B cell (primary cell): ENCODE measurements around the gene HOMER2. TPM values are rescaled to one million over a fixed set of nuclear protein-coding genes. Genes with fewer than 3 reads are reported as not detected.

Experiments
- ATAC-seq: fragments of 200-7000 bp; cut with Tn5 transposase; one replicate; pipeline ENCODE4 v1.10.0; 2021; ENCODE audit warnings: low read depth, mild to moderate bottlenecking, moderate number of reproducible peaks, moderate library complexity
- CTCF ChIA-PET: fragments of 350-600 bp; sonication (Branson Sonifier 250); formaldehyde crosslinking; loops from one replicate; lab custom pipeline; 2021; ENCODE audit warnings: antibody characterized with exemption, inconsistent platforms; lab: Charles Lee
- POLR2A ChIA-PET: fragments of 350-600 bp; sonication (Branson Sonifier 250); formaldehyde crosslinking; loops from one replicate; lab custom pipeline; 2021; ENCODE audit warnings: antibody characterized with exemption; lab: Charles Lee
- DNase-seq: peaks from one replicate; pipeline ENCODE4 v3.0.0; 2013
- H2AFZ ChIP-seq: 2 replicates; pipeline ENCODE4 v1.6.1; 2012; ENCODE audit warnings: mild to moderate bottlenecking, low read depth, low read length; ENCODE audit not compliant: insufficient read depth, poor library complexity, severe bottlenecking
- H3K27ac ChIP-seq, 2 donors: 1 replicate in 1 of 2; 2 replicates in 1 of 2; pipeline ENCODE4 v1.5.1; 2012 to 2013; ENCODE audit warnings: low read length in 2 of 2, mild to moderate bottlenecking in 2 of 2, moderate library complexity in 1 of 2
- H3K27me3 ChIP-seq, 4 experiments: fragments of 200-600 bp in 1 of 4; sonication (generic) in 1 of 4; replicated peaks in 1 of 4; 1 replicate in 2 of 4; 2 replicates in 2 of 4; pipeline versions ENCODE4 v1.6.1 to v1.7.0; 2013 to 2016; ENCODE audit warnings: low read length in 3 of 4, mild to moderate bottlenecking in 2 of 4, mixed read lengths in 1 of 4, moderate library complexity in 1 of 4; ENCODE audit not compliant: insufficient read depth in 4 of 4, control insufficient read depth in 3 of 4; ENCODE audit errors: control extremely low read depth in 1 of 4
- H3K36me3 ChIP-seq, 2 experiments: replicated peaks in 1 of 2; 1 replicate in 1 of 2; 2 replicates in 1 of 2; pipeline versions ENCODE4 v1.6.1 to v1.7.1; 2013; ENCODE audit warnings: low read length in 1 of 2; ENCODE audit not compliant: insufficient read depth in 2 of 2, control insufficient read depth in 1 of 2; ENCODE audit errors: control extremely low read depth in 1 of 2, extremely low read depth in 1 of 2
- H3K4me1 ChIP-seq, 2 donors: fragments of 200-600 bp in 1 of 2; sonication (generic) in 1 of 2; 1 replicate in 1 of 2; 2 replicates in 1 of 2; pipeline versions ENCODE4 v1.5.1 to v1.6.1; 2013 to 2017; ENCODE audit warnings: low read length in 2 of 2; ENCODE audit not compliant: control insufficient read depth in 2 of 2, insufficient read depth in 2 of 2
- H3K4me2 ChIP-seq: replicated peaks from 2 replicates; pipeline ENCODE3; 2012; ENCODE audit warnings: mild to moderate bottlenecking, low read depth, low read length; ENCODE audit not compliant: poor library complexity, severe bottlenecking
- H3K4me3 ChIP-seq, 5 experiments: fragments of 200-600 bp in 1 of 5; sonication (generic) in 1 of 5; 1 replicate in 3 of 5; 2 replicates in 2 of 5; pipeline versions ENCODE4 v1.5.1 to v1.7.0; 2011 to 2016; ENCODE audit warnings: low read length in 4 of 5, mild to moderate bottlenecking in 4 of 5, low read depth in 2 of 5, control low read depth in 1 of 5, moderate library complexity in 1 of 5; ENCODE audit not compliant: insufficient read depth in 1 of 5; ENCODE audit errors: control extremely low read depth in 1 of 5, extremely low read depth in 1 of 5
- H3K79me2 ChIP-seq: fragments of 200-600 bp; sonication (generic); one replicate; pipeline ENCODE4 v1.6.0; 2016; ENCODE audit warnings: low read length; ENCODE audit not compliant: control insufficient read depth, insufficient read depth
- H3K9ac ChIP-seq: fragments of 200-600 bp; sonication (generic); 2 replicates; pipeline ENCODE4 v1.6.1; 2017; ENCODE audit warnings: mild to moderate bottlenecking, low read length, moderate library complexity
- H3K9me3 ChIP-seq, 3 donors: one replicate each; pipeline versions ENCODE4 v1.6.1 to v1.7.1; 2013; ENCODE audit warnings: low read length in 2 of 3; ENCODE audit not compliant: control insufficient read depth in 2 of 3, insufficient read depth in 1 of 3; ENCODE audit errors: control extremely low read depth in 1 of 3
- H4K20me1 ChIP-seq: 2 replicates; pipeline ENCODE4 v1.6.0; 2012; ENCODE audit warnings: mild to moderate bottlenecking, low read length; ENCODE audit not compliant: insufficient read depth, control insufficient read depth, poor library complexity, severe bottlenecking
- H3K27ac Mint-ChIP-seq: one replicate; pipeline ENCODE4 v1.8.0; 2021; ENCODE audit warnings: mixed read lengths
- H3K27me3 Mint-ChIP-seq: one replicate; pipeline ENCODE4 v1.8.0; 2021; ENCODE audit warnings: mixed read lengths
- H3K4me1 Mint-ChIP-seq: one replicate; pipeline ENCODE4 v1.8.0; 2021; ENCODE audit warnings: mixed read lengths
- H3K4me3 Mint-ChIP-seq: one replicate; pipeline ENCODE4 v1.8.0; 2021; ENCODE audit warnings: mixed read lengths
- H3K9me3 Mint-ChIP-seq: one replicate; pipeline ENCODE4 v1.8.0; 2022; ENCODE audit warnings: mixed read lengths; ENCODE audit not compliant: insufficient read depth
- EZH2 ChIP-seq: IDR thresholded peaks from 2 replicates; pipeline ENCODE4 v1.6.1; 2012; ENCODE audit warnings: borderline replicate concordance, low read depth, mild to moderate bottlenecking, moderate library complexity, low read length; ENCODE audit not compliant: insufficient read depth, poor library complexity, severe bottlenecking
- WGBS: methylation state at CpG from one replicate; pipeline ENCODE4 v1.1.5; 2013; ENCODE audit warnings: missing lambda C conversion rate; ENCODE audit not compliant: insufficient coverage; 5-methylcytosine and 5-hydroxymethylcytosine counted together
- intact Hi-C: fragments of 100-400 bp; cut with micrococcal nuclease; formaldehyde crosslinking; loops from one replicate; pipeline ENCODE4 v1.10.0; 2022
- polyA plus RNA-seq: library from polyadenylated mRNA; depleted of rRNA; stranded (reverse); fragments of >200 nt; gene quantifications from 2 replicates; pipeline ENCODE4 v1.2.3, GENCODE V29; 2012
- total RNA-seq, 2 donors: library from RNA; stranded (reverse); fragments of 120-200 nt in 1 of 2; gene quantifications; 1 replicate in 1 of 2; 2 replicates in 1 of 2; pipeline versions ENCODE4 v1.2.3 to v1.2.4, GENCODE V29; 2013 to 2022
- TF ChIP-seq, protein P1 (sequence below): fragments of 200-600 bp; IDR thresholded peaks from one replicate; pipeline ENCODE4 v1.8.0; 2022; ENCODE audit warnings: antibody characterized with exemption, mild to moderate bottlenecking

HOMER2 gene
- total and polyA plus RNA-seq, 2 donors (not counting 1 experiment from before 2014, with no cell fraction given), result 5.7 to 19.5 TPM

- Histone ChIP-seq H3K9me3 (no peaks in the 10 kb centered on the region), H2AFZ (no peak overlapping the region), H3K4me2 (no peak overlapping the region), H3K4me1 (no peaks in the 10 kb centered on the region), H3K9ac (no peak overlapping the region), H4K20me1 (no peaks in the 10 kb centered on the region), H3K27ac (no peak overlapping the region), H3K4me3 (no peak overlapping the region), H3K36me3 (no peaks in the 10 kb centered on the region), H3K79me2 (no peaks in the 10 kb centered on the region), H3K27me3 (no peaks in the 10 kb centered on the region)
- no peaks in the 10 kb centered on the region for H3K27me3 Mint-ChIP-seq
- CTCF ChIA-PET, result no interaction called here
- intact Hi-C loops, result no loop called here
- no peak overlapping the region for H3K27ac Mint-ChIP-seq
- TF ChIP-seq, protein P1, sequence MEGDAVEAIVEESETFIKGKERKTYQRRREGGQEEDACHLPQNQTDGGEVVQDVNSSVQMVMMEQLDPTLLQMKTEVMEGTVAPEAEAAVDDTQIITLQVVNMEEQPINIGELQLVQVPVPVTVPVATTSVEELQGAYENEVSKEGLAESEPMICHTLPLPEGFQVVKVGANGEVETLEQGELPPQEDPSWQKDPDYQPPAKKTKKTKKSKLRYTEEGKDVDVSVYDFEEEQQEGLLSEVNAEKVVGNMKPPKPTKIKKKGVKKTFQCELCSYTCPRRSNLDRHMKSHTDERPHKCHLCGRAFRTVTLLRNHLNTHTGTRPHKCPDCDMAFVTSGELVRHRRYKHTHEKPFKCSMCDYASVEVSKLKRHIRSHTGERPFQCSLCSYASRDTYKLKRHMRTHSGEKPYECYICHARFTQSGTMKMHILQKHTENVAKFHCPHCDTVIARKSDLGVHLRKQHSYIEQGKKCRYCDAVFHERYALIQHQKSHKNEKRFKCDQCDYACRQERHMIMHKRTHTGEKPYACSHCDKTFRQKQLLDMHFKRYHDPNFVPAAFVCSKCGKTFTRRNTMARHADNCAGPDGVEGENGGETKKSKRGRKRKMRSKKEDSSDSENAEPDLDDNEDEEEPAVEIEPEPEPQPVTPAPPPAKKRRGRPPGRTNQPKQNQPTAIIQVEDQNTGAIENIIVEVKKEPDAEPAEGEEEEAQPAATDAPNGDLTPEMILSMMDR, result no peak
- H3K4me3 Mint-ChIP-seq, result no peak overlapping the region
- DNase-seq, result no peak
- POLR2A ChIA-PET, result no interaction called here
- H3K9me3 Mint-ChIP-seq, result no peaks in the 10 kb centered on the region
- no peak for ATAC-seq
- no peaks in the 10 kb centered on the region for H3K4me1 Mint-ChIP-seq
- 100% methylated on average over 2 of the region's 7 CpGs for WGBS
Measured at GRCh38 chr15:82963471-82964341, 11.2 kb upstream of the HOMER2 start.

GRCh38 chr15:82960766-82961165 is 8.2 kb upstream of the HOMER2 start:
- Histone ChIP-seq H3K79me2 (no peaks in the 10 kb centered on the region), H3K27me3 (no peaks in the 10 kb centered on the region), H3K9me3 (no peaks in the 10 kb centered on the region), H3K9ac (no peak overlapping the region), H4K20me1 (no peaks in the 10 kb centered on the region), H3K4me3 (no peak overlapping the region), H3K4me2 (no peak overlapping the region), H3K27ac (no peak overlapping the region), H2AFZ (no peak overlapping the region), H3K4me1 (no peaks in the 10 kb centered on the region), H3K36me3 (no peaks in the 10 kb centered on the region)
- 100% methylated on average over 2 of the region's 3 CpGs for WGBS
- ATAC-seq (no peak), DNase-seq (no peak)
- Mint-ChIP-seq H3K9me3 (no peaks in the 10 kb centered on the region), H3K4me3 (no peak overlapping the region), H3K27me3 (no peaks in the 10 kb centered on the region), H3K4me1 (no peaks in the 10 kb centered on the region), H3K27ac (no peak overlapping the region)
- intact Hi-C loops, result no loop called here
- ChIA-PET CTCF (no interaction called here), POLR2A (no interaction called here)
- TF ChIP-seq, protein P1, result no peak
- no peak for TF ChIP-seq EZH2
